ENCODE measurements around the gene PCDHB4.
"Not testable (repeated sequence)": the region's sequence is repeated elsewhere in the genome, so short reads cannot be mapped to it uniquely, and the experiment has no call there.

- not testable (repeated sequence) for TF ChIP-seq CTCF, POLR2A (IDR thresholded peaks at IDR 0.05)
Measured at GRCh38 chr5:141102471-141102870, 19.1 kb upstream of the PCDHB4 start.
